ENCODE data around the gene GIMAP1.

The GIMAP1 gene

DNA sequence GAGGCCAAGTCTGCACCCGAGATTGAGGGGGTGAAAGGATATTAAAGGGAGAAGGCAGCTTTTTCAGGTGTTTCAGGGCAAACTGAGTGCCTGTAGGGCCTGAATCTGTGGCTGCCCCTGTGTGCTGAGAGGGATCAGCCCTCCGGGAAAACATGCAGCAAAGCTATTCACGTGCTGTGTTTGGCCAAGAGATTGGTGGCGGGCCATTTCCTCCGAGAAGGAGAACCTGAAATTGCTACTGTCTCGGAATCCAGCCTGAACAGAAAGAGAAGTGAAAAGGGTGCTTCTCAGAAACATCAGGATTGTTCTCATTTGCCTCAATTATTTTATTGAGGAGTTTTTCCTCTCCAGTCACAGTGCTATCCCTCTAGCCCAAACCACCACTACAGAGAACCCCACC is 36.8 kb downstream of the GIMAP1 start:
- no peak for DNase-seq

DNA sequence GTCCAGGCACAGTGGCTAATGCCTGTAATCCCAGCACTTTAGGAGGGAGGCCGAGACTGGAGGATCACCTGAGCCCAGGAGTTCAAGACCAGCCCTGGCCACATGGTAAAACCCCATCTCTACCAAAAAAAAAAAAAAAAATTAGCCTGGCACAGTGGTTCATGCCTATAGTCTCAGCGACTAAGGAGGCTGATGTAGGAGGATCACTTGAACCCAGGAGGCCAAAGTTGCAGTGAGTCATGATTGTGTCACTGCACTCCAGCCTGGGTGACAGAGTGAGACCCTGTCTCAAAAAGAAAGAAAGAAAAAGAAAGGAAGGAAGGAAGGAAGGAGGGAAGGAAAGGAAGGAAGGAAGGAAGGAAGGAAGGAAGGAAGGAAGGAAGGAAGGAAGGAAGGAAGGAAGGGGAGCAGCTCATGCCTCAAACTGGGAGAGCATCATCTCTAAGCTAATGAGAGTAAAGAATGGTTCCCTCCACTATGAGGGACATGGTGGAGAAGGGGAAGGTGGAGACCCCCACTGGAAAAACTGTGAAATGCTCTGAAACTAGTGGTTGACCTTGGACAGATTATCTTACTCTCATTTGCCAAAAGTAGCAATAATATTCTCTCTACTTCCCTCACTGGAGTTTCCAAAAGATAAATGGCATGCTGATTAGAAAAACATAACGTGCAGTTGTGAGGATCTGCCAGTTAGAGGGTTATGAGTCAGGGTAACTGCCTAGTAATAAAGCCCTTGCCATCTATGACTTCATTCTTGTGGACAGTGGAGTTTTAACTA is 37.6 kb downstream of the GIMAP1 start:
- no peak for DNase-seq

GRCh38 chr7:150754951-150755350 is 38.5 kb downstream of the GIMAP1 start:
- DNase-seq = no peak

- no peak for DNase-seq
Observed at GRCh38 chr7:150755473-150756099, 39.2 kb downstream of the GIMAP1 start.

- DNase-seq = no peak
Observed at GRCh38 chr7:150756166-150756565, 39.8 kb downstream of the GIMAP1 start.

- DNase-seq = no peak
Observed at GRCh38 chr7:150756858-150757257, 40.4 kb downstream of the GIMAP1 start.

GRCh38 chr7:150759479-150759878 is 43.1 kb downstream of the GIMAP1 start:
- DNase-seq = no peak

DNA sequence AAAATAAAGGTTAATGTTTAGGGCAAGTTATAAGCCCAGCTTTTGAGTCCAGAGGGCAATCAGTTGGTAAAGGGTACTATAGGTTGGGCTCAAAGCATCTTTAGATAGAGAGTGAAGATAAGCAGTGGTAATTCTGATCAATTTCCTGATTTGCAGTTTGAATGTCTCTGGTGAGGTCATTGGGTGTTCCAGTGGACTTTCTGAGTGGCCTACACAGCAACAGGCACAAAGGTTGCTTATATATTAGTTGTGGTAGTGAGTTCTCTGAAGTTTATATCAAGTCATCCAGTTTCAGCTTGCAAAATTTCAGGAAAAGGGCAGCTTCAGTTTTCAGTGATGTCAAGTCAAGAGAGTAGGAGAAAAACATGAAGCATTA is 49.9 kb downstream of the GIMAP1 start:
- no peak for DNase-seq

GRCh38 chr7:150769768-150770167 is 53.4 kb downstream of the GIMAP1 start:
- DNase-seq = no peak
